HG02852 (cell line): ENCODE data around the gene NTN3.
"Not testable (repeated sequence)": the region's sequence is repeated elsewhere in the genome, so short reads cannot be mapped to it uniquely, and the experiment has no call there.

Experiments used
- ATAC-seq: cut with Tn5 transposase; IDR thresholded peaks from one replicate; pipeline ENCODE4 v1.9.1; 2021; ENCODE audit warnings: mild to moderate bottlenecking, moderate library complexity; ENCODE audit not compliant: unreplicated experiment

The NTN3 gene

DNA sequence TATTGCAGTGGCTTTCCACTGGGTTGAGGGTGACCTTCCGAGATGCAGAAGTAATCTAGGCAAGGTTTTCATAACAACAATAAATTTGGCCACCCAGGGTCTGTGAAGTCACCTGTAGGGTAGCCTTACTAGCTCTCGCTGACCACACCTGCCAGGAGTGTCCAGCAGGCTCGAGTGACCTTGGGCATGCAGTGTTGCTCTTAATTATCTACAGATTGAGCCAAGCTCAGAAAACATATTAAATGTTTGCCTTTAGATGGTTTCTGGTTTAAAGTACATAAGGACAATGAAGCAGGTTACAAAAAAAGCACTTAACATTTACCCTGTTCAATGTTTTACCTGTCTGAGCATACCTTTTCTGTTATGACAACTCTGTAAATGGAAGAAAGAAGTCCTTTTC, 5.6 kb downstream of the NTN3 start:
- no peak for ATAC-seq

GRCh38 chr16:2477327-2477726, 6.2 kb downstream of the NTN3 start:
- no peak for ATAC-seq

- no peak for ATAC-seq
Observed at GRCh38 chr16:2478279-2478678, 7.2 kb downstream of the NTN3 start.

DNA sequence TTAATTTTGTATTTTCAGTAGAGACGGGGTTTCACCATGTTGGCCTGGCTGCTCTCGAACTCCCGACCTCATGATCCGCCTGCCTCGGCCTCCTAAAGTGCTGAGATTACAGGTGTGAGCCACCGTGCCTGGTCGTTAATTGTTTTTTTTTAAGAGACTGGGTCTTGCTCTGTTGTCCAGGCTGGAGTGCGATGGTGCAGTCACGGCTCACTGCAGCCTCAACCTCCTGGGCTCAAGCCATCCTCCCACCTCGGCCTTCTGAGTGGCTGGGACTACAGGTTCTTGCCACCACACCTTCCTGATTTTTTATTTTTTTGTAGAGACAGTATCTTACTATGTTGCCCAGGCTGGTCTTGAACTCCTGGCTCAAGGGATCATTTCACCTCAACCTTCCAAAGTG, 8.9 kb downstream of the NTN3 start:
- ATAC-seq, result not testable (repeated sequence)

- ATAC-seq, result no peak
Observed at GRCh38 chr16:2480948-2481347, 9.9 kb downstream of the NTN3 start.

- no peak for ATAC-seq
Observed at GRCh38 chr16:2481676-2482075, 10.6 kb downstream of the NTN3 start.

- no peak for ATAC-seq
Observed at GRCh38 chr16:2482249-2482648, 11.2 kb downstream of the NTN3 start.

DNA sequence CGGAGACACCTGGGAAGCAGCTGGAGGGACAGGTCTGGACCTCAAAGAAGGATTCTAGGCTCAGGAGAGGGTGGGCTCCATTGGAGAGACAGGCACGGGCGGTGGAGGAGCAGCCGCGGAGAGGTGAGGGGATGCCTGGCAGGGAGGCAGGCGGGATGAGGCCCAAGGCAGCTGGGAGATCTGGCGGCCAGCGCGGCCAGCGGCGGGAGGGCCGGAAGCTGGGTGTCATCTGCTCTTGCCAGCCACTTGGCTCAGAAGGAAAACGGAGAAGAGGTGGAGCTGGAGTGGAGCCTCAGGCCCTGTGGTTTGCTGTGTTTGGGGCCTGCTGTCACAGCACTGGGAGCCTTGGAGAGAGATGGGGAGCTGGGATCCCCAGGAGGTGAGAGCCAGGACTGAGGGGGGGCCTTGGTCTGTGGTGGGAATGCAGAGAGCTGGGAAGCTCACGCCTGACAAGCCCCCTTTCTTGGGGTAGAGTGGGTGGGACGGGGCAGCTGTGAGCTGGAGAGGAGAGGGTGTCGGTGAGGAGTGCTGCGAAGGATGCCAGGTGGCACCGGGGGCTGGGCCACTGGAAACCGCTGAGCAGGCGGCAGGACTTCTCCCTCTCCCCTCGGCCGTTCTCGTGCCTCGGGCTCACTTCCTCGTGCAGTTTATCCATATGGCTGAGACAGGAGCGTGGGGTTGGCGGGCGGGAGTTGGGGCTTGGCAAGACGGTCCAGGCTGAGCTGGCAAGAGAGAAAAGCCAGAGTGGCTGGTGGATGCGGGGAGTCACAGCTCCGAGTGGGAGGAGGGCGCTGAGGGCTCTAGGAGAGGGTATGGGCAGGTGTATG, 11.8 kb downstream of the NTN3 start:
- ATAC-seq, result no peak

DNA sequence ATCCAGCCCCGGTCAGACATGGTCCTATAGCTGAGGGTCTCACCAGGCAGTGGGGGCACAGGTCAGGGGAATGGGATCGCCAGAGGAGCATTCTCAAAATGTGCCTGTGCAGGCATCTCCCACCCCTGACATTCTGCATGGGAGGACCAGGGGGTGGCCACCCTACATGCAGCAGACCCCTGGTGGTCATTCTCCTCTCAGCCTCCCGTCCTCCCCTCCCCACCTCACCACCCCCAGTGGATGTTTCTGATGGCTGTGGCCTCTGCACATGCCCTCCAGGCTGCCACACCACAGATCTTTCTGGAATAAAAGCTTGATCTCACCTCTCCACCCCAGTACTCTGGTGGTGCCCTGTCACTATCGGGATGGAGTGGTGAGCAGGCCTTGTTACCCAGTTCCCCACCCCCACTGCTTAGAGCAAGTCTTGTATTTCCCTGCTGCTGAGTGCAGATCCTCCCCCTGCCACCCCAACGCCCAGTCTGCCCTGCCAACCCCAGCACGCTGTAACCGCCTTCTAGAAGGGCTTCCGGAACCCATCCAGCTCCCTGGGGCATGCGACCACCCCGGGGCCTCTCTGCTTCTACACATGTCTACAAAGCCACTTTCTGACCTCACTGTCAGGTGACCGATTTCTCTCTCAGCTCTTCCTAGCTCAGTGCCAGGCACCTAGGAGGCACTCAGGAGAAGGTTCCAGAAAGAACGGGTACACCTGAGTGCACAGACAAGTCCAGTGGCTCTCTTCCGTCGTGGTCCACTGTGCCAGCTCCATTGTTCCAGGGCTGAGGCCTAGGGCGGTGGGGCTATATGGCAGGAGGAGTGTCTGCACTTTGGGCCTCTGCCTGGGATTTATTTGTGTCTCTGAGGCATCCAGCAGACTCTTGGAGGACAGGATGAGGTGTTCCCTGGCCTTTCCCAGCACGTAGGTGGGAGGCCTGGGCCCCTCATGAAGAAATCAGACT, 13.1 kb downstream of the NTN3 start:
- ATAC-seq, result no peak

DNA sequence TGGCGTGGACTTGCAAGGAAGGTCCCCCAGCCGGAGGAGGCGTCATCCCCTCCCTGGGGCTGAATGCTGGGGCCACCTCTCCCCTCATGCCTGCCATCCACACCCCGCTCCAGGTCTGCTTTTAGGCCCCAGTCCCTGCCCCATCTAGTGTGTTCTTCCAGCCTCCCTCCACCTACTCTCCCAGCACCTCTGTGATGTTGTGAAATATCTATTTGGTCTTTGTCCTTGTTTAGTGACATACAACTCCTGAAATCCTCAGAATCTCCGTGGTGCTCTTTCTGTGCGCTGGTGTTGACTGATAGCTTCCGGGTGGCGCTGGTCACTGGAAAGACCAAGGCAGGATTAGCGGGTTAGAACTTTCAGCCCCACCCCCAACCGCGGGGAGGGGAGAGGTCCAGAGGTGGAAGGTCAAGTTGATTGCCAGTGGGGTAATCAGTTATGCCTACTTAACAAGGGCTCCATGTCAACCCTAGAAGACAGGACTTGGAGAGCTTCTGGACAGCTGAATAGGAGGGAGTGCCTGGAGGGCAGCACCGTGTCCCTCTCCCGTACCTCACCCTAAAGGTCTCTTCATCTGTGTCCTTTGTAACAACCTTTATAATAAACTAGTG, 13.9 kb downstream of the NTN3 start:
- no peak for ATAC-seq

DNA sequence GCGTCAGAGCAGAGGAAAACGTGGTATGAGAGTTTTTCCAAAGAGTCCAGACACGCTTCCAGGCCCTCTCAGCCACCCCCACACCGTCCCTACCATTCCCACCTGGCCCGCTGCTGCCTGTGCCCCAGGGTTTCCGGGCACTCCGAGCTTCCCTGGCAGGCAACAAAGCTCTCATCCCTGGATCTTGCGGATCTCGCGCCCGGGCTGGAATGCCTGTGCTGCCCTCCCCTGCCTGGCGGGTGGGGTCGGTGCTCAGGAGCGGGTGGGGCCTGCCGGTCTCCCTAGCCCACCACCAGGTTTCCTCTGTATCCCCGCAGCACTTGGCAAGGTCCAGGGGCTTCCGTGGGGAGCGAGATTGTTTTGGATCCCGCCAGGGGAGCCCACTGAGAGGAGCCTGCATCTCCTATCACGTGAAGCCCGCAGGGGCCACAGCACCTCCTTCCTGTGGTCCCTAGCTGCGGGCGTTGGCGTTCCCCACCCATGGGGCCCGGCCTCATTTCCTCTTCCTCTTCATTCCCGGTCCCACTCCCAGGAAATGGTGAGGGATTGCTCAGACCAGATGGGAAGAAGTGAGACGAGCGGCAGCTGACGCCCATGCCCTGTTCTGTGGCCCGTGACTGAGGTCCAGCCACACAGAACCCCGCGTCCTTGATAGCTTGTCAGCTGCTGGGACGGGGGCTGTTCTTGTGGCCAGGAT, 14.9 kb downstream of the NTN3 start:
- ATAC-seq, result no peak

GRCh38 chr16:2486645-2487516, 15.8 kb downstream of the NTN3 start:
- peak; percentile 64 for ATAC-seq

GRCh38 chr16:2487517-2487842, 16.4 kb downstream of the NTN3 start:
- no peak for ATAC-seq

DNA sequence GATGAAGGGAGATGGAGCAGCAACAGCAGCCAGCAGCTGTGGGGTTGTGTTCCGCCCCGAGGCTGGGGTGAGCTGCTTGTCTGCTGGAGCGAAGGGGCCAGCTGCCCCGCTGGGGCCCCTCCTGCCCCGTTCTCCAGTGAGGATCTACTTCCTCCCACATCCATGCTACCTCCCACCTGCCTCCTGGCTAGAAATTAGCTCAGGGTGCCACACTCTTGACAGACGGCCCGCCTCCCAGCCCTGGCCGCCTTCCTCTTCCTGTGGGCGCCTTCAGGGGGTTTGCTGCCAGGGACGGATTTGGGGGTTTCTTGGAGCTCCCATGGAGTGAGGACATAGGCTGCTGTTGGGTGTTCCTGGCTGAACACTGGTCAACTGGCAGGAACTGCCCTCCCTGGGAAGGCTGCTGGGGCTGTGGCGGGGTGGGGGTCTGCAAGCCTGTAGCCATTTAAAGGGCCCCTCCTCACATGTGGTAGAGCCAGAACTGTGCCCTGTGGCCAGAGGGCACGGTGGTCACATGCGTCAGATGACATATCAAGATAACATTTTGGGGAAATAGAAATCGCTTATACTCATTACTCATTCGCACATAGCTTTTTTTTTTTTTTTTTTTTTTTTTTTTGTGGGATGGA, 16.9 kb downstream of the NTN3 start:
- ATAC-seq, result no peak

GRCh38 chr16:2489581-2489980, 18.5 kb downstream of the NTN3 start:
- no peak for ATAC-seq

DNA sequence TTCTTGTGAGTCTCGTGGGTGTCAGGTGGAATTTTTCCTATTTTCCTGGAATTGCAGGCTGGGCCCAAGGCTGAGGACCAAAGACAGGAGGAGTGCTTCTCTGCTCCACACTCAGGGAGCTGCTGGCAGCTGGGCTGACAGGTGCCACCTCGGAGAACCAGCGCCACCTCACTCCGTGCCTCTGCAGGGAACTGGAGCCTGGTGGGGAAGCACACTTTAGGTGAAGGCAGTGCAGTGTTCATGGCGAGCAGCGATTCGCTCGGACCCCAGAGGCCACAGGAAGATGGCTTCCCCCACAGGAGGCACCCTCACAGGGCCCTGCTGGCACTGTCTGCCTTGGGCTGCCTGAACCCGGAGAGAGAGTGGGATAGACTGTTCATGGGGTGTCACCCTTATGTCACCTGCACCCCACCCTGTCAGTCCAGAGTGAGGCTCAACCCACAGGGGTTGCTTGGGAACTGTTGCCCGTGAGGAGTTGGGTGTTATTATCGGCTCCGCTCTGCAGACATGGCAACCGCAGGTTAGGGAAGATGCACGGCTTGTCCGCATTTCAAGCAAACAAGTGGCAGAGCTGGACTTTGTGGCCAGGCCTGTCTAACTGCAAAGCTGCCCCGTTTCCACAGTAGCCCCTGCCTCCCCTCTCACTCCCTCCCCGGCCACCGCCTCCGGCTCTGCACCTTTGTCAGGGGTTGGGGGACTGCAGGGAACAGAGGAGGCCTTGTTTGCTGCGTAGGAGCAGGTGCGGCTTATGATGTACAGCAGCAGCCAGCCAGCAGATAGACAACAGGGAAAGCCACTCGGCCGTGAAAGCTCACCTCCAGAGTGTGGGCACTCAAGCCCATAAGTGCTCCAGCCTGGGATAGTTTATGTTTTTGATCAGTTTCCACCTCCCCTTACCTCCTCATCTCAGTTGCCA, 19.4 kb downstream of the NTN3 start:
- no peak for ATAC-seq

DNA sequence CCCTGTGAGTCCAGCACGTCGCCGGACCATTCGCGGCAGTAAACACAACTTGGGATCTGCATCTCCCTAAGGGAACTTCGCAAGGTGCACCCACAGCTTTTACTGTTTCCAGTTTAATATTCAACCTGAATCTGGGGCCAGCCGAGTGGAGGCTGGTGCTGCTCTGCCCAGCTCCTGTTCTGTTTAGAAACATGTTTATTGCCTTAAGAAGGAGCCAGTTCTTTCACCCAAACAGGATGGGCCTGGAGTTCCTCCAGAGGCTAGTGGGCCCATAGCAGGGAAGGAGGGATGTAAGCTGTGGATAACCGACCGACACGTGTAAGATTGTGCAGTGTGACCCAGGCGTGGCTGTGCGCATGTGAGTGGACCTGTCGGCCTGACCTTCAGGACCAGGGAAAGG, 21.2 kb downstream of the NTN3 start:
- ATAC-seq, result no peak

DNA sequence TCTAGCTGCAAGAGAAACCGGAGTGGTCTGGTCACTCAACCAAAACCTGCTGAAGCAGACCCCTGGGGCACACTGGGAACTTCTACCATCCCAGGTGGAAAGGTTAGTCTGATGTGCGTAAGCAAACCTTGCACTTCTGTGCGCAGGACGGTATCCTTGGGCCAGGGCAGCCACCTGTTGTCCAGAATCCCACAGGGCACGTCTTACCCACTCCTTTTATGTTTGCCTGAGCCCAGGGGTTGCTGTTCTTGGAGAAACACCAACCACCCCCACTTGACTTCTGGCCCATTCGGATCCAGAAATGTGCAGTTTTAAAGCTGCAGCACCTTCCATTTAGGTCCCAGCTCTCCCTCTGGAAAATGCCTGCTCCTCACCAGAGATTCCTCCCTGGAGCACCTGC, 22.5 kb downstream of the NTN3 start:
- no peak for ATAC-seq

- ATAC-seq, result no peak
Observed at GRCh38 chr16:2494616-2495015, 23.5 kb downstream of the NTN3 start.
